Activated B cell treated with CpG ODN at 0.5 μM for 24 hours (primary cell): ENCODE measurements around the gene PRXL2A. TPM values are rescaled to one million over a fixed set of nuclear protein-coding genes. Genes with fewer than 3 reads are reported as not detected.

Source experiments
- ATAC-seq: fragments of 200-7000 bp; cut with Tn5 transposase; one replicate; pipeline ENCODE4 v1.10.0; 2021; ENCODE audit warnings: low read depth, mild to moderate bottlenecking, moderate library complexity
- CTCF ChIA-PET: fragments of 350-600 bp; sonication (Branson Sonifier 250); formaldehyde crosslinking; loops from one replicate; lab custom pipeline; 2021; ENCODE audit warnings: antibody characterized with exemption; lab: Charles Lee
- POLR2A ChIA-PET: fragments of 350-600 bp; sonication (Branson Sonifier 250); formaldehyde crosslinking; loops from one replicate; lab custom pipeline; 2021; ENCODE audit warnings: antibody characterized with exemption; lab: Charles Lee
- DNase-seq: peaks from one replicate; pipeline ENCODE4 v3.0.0; 2022
- H3K27ac Mint-ChIP-seq: one replicate; pipeline ENCODE4 v1.8.0; 2020; ENCODE audit warnings: mixed read lengths
- H3K27me3 Mint-ChIP-seq: one replicate; pipeline ENCODE4 v1.8.0; 2021; ENCODE audit warnings: mixed read lengths
- H3K36me3 Mint-ChIP-seq: one replicate; pipeline ENCODE4 v1.8.0; 2021; ENCODE audit warnings: low read depth, mixed read lengths
- H3K4me1 Mint-ChIP-seq: one replicate; pipeline ENCODE4 v1.8.0; 2021; ENCODE audit warnings: mixed read lengths
- H3K4me3 Mint-ChIP-seq: one replicate; pipeline ENCODE4 v1.8.0; 2020; ENCODE audit warnings: mild to moderate bottlenecking, mixed read lengths
- H3K9me3 Mint-ChIP-seq: one replicate; pipeline ENCODE4 v1.8.0; 2020; ENCODE audit warnings: mixed read lengths
- intact Hi-C: fragments of 100-400 bp; cut with micrococcal nuclease; formaldehyde crosslinking; loops from one replicate; pipeline ENCODE4 v1.15.1; 2024
- total RNA-seq: library from RNA; stranded (reverse); gene quantifications from 2 replicates; pipeline ENCODE4 v1.2.3, GENCODE V29; 2022
- TF ChIP-seq, protein P1 (sequence below): fragments of 200-600 bp; IDR thresholded peaks from one replicate; pipeline ENCODE4 v1.8.0; 2022; ENCODE audit warnings: antibody characterized with exemption, mild to moderate bottlenecking

The PRXL2A gene
- total RNA-seq, 1 donor from 2014 or later: 8.5 TPM

DNA sequence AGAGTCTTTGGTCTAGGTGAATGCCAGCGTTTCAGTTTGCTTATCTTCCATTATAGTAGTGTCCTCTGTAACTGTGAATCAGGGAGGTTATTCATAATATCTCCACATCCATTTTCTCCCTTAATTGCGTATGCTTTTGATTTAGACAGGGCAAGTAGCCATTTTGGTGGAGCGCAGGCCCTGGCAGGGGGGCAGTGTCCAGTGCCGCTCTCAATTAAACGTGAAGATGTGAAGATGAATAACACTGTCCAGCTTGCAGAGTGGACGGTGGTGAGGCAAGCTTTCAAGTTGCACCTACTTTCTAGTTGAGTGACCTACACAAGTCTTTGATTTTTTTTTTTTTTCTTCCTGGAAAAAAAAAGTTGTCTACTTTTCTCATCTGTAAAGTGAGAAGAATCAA lies 50.3 kb downstream of the PRXL2A start:
- POLR2A ChIA-PET: interaction anchor here (0.6 to 1.6 kb wide), 5 partner anchors 13 to 239 kb away, joined by 3 to 9 read pairs (median 8); no protein-coding TSS in a partner anchor
- no peak for DNase-seq
- H3K27ac Mint-ChIP-seq: peak overlapping the region; percentile 76
- H3K4me3 Mint-ChIP-seq: peak overlapping the region; percentile 53
- peaks cover 87% of the 10 kb centered on the region for H3K4me1 Mint-ChIP-seq
- intact Hi-C loops: loop anchor here (10.0 kb wide), 2 partner anchors 524 to 1214 kb away; no protein-coding TSS in a partner anchor
- TF ChIP-seq, protein P1, sequence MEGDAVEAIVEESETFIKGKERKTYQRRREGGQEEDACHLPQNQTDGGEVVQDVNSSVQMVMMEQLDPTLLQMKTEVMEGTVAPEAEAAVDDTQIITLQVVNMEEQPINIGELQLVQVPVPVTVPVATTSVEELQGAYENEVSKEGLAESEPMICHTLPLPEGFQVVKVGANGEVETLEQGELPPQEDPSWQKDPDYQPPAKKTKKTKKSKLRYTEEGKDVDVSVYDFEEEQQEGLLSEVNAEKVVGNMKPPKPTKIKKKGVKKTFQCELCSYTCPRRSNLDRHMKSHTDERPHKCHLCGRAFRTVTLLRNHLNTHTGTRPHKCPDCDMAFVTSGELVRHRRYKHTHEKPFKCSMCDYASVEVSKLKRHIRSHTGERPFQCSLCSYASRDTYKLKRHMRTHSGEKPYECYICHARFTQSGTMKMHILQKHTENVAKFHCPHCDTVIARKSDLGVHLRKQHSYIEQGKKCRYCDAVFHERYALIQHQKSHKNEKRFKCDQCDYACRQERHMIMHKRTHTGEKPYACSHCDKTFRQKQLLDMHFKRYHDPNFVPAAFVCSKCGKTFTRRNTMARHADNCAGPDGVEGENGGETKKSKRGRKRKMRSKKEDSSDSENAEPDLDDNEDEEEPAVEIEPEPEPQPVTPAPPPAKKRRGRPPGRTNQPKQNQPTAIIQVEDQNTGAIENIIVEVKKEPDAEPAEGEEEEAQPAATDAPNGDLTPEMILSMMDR: no peak
- H3K27me3 Mint-ChIP-seq: no peaks in the 10 kb centered on the region
- CTCF ChIA-PET: interaction anchor here (1.1 to 2.3 kb wide), 7 partner anchors 14 to 81 kb away, joined by 3 to 15 read pairs (median 5); no protein-coding TSS in a partner anchor
- ATAC-seq: no peak
- H3K9me3 Mint-ChIP-seq: no peaks in the 10 kb centered on the region
- peaks cover 4% of the 10 kb centered on the region for H3K36me3 Mint-ChIP-seq

DNA sequence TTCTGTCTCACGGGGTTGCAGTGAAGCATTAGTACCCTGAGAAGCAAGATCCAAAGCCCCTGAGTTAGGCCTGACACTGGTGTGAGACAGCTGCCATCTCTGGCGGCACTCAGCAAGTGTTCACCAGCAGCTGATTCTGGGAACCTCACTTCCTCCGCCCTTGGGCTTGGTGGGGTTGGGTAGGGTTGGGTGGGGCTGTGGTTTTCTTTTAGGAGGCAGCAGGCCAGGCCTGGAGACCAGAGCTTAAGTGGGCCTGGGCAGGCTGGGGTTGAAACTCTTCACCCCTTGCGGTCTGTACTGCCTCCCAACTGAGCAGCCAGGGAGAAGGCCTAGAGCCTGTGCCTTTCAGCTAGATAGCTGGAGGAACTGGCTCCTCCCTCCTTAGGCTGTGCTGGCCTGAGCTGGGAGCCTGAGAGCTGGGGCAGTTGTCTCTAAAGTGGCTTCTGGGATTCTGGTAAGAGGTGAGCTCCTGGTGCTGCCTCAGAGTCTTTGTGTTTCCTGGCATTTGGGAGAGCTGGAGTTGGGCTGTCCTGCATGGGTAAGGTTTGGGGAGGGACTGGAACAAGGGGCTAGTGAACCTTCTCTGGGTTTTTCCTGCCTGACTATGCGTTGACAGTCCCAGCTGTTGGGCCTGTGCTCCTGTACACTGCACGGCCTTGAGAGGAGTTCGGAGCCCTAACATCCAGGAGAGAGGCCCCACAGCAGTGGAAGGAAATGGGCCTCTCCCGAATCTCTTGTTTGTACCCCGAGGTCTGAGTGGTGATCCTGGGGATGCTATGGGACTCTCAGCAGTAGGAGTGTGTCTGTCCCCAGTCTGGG lies 50.9 kb downstream of the PRXL2A start:
- DNase-seq (peak; percentile 27), ATAC-seq (peak; percentile 33)
- intact Hi-C loops: loop anchor here (10.0 kb wide), 2 partner anchors 524 to 1214 kb away; no protein-coding TSS in a partner anchor
- TF ChIP-seq, protein P1: no peak
- H3K4me3 Mint-ChIP-seq: peak overlapping the region; percentile 51
- H3K9me3 Mint-ChIP-seq: no peaks in the 10 kb centered on the region
- peak overlapping the region; percentile 76 for H3K27ac Mint-ChIP-seq
- peaks cover 4% of the 10 kb centered on the region for H3K36me3 Mint-ChIP-seq
- H3K27me3 Mint-ChIP-seq: no peaks in the 10 kb centered on the region
- ChIA-PET CTCF (interaction anchor here (1.1 to 2.3 kb wide), 7 partner anchors 15 to 81 kb away, joined by 3 to 15 read pairs (median 5); no protein-coding TSS in a partner anchor), POLR2A (interaction anchor here (0.6 to 1.6 kb wide), 5 partner anchors 12 to 239 kb away, joined by 3 to 9 read pairs (median 8); no protein-coding TSS in a partner anchor)
- H3K4me1 Mint-ChIP-seq: peaks cover 92% of the 10 kb centered on the region

DNA sequence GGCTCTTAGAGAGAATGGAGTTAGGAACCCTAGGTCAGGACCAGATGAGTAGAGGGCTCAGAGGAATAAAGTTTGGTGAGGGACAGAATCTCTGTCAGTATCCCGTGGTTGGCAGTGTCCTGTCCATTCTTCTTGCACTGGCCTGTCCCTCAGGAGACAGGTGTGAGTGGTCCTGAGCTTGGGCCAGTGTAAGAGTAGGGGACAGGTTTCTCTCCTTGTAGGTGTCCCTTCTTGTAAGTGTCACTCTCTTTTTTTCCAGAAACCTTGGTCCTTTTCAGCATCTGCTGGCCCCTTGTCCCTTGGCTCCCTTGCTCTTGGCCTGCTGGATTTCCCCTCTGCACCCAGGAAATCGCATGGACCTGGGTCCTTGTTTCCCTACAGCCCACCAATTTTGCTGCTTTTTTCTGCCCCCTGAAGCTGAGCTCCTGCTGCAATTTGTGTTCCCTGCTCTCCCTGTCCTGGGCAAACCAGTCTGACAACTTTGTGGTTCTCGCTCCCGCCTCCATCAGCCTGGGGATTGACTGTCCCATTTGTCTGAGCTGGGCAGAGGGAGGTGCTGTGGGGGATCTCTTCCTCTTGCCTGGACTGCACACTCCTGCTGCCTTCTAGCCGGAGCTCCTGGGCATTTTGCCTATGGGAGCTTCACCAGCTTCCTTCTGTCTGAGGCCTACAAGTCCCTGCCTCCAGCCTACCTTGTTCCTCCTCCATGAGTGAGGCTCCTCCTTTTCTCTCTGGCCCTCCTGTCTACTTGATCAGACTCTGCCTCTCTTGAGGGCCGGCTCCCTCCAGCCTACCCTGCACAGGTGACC lies 52.3 kb downstream of the PRXL2A start:
- Mint-ChIP-seq H3K4me3 (peak overlapping the region; percentile 21), H3K36me3 (no peaks in the 10 kb centered on the region), H3K4me1 (peaks cover 97% of the 10 kb centered on the region), H3K27me3 (no peaks in the 10 kb centered on the region), H3K27ac (peak overlapping the region; percentile 77), H3K9me3 (no peaks in the 10 kb centered on the region)
- TF ChIP-seq, protein P1: no peak
- intact Hi-C loops: no loop called here
- ChIA-PET CTCF (interaction anchor here (0.8 to 2.3 kb wide), 4 partner anchors 38 to 54 kb away, joined by 3 to 15 read pairs (median 8); no protein-coding TSS in a partner anchor), POLR2A (interaction anchor here (0.8 to 1.4 kb wide), 3 partner anchors 10 to 52 kb away, joined by 3 read pairs; partner anchors contain the start of gene PRXL2A)
- no peak for DNase-seq
- ATAC-seq: no peak

DNA sequence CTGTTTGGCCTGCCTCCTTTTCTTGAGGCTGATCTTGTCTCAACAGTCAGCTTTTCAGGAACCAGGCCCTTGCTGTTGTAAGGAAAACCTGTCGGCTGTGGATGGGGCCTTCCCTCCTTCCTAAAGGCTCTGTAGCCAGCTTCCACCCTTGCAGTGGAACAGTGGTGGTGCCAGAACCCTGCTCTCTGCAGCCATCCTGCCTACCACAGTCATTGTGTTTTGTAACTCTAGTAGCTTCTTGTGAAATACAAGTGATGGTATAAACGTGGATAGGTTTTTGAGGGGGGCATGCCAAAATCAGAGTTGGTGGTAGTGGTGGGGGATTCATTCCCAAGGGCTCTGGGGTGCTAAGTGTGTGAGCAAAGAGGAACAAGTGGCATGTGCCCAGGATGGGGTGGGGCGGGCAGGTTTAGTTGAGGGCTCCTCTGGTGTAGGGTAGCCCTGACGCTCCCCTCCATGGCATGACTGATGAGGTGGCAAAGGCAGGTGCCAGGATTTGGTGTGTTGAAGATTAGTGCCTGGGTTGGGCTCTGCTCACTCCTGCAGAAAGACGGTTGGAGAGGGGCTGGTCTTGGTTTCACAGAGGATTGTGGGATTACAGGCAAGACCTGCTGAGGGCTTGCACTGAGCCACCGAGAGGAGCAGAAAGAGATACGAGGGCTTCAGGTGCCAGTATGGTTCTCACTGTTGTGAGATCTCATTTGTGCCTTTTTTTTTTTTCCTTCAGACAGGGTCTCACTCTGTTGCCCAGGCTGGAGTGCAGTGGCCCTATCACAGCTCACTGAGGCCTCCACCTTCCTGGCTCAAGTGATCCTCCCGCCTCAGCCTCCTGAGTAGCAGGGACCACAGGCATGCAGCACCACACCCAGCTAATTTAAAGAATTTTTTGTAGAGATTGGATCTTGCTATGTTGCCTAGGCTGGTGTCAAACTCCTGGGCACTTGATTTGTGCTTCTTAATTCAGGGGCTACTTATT lies 53.1 kb downstream of the PRXL2A start:
- no peaks in the 10 kb centered on the region for H3K9me3 Mint-ChIP-seq
- TF ChIP-seq, protein P1: no peak

More for the DNA sequence above, 53.1 kb downstream of the PRXL2A start:
- peak overlapping the region; percentile 21 for H3K4me3 Mint-ChIP-seq
- H3K36me3 Mint-ChIP-seq: no peaks in the 10 kb centered on the region
- intact Hi-C loops: no loop called here
- H3K27ac Mint-ChIP-seq: peak overlapping the region; percentile 77
- DNase-seq (no peak), ATAC-seq (no peak)
- CTCF ChIA-PET: interaction anchor here (0.8 to 1.1 kb wide), 2 partner anchors 44 to 53 kb away, joined by 3 to 6 read pairs; no protein-coding TSS in a partner anchor
- peaks cover 97% of the 10 kb centered on the region for H3K4me1 Mint-ChIP-seq
- no peaks in the 10 kb centered on the region for H3K27me3 Mint-ChIP-seq
- POLR2A ChIA-PET: interaction anchor here (0.8 to 1.4 kb wide), 3 partner anchors 9 to 53 kb away, joined by 3 read pairs; partner anchors contain the start of gene PRXL2A
